Glomerular visceral epithelial cell (primary cell): ENCODE measurements around the gene STRN4.

Experiments
- DNase-seq: peaks from one replicate; pipeline ENCODE4 v3.0.0-alpha.2; 2016; ENCODE audit errors: extremely low spot score

Gene STRN4

GRCh38 chr19:46725036-46725820 is 21.0 kb downstream of the STRN4 start:
- DNase-seq: no peak

GRCh38 chr19:46724468-46724867 is 21.8 kb downstream of the STRN4 start:
- no peak for DNase-seq

- DNase-seq: no peak
Observed at GRCh38 chr19:46723471-46723870, 22.8 kb downstream of the STRN4 start.

- DNase-seq: no peak
Observed at GRCh38 chr19:46723023-46723461, 23.2 kb downstream of the STRN4 start.

GRCh38 chr19:46722421-46723022 is 23.7 kb downstream of the STRN4 start:
- DNase-seq: no peak

GRCh38 chr19:46722004-46722380 is 24.3 kb downstream of the STRN4 start:
- DNase-seq: no peak

- DNase-seq: no peak
Observed at GRCh38 chr19:46721269-46722003, 24.8 kb downstream of the STRN4 start.

- no peak for DNase-seq
Observed at GRCh38 chr19:46720503-46721239, 25.6 kb downstream of the STRN4 start.

GRCh38 chr19:46719629-46720502 is 26.4 kb downstream of the STRN4 start:
- DNase-seq: no peak

- no peak for DNase-seq
Observed at GRCh38 chr19:46718934-46719622, 27.2 kb downstream of the STRN4 start.

- DNase-seq: no peak
Observed at GRCh38 chr19:46718157-46718933, 27.9 kb downstream of the STRN4 start.

GRCh38 chr19:46717716-46718143 is 28.5 kb downstream of the STRN4 start:
- no peak for DNase-seq

GRCh38 chr19:46717034-46717715 is 29.1 kb downstream of the STRN4 start, which contains the start of gene PRKD2:
Gene PRKD2 (minus strand): TSS chr19:46717114. CDS start chr19:46716370, 744 bp downstream.
- DNase-seq: peak; percentile 82

GRCh38 chr19:46716672-46717033 is 29.6 kb downstream of the STRN4 start:
- DNase-seq: no peak

GRCh38 chr19:46715975-46716671 is 30.1 kb downstream of the STRN4 start:
- DNase-seq: no peak

- DNase-seq: no peak
Observed at GRCh38 chr19:46715620-46715974, 30.7 kb downstream of the STRN4 start.

- DNase-seq: no peak
Observed at GRCh38 chr19:46714444-46715106, 31.7 kb downstream of the STRN4 start.
